Left ventricle myocardium inferior (tissue), 1 donor: ENCODE data around the gene SH2D7. TPM values are rescaled to one million over a fixed set of nuclear protein-coding genes. Genes with fewer than 3 reads are reported as not detected.

ENCODE experiments used
- DNase-seq: peaks from one replicate; pipeline ENCODE4 v3.0.0-alpha.2; 2020
- H3K27ac ChIP-seq: fragments of 200-600 bp; replicated peaks from 2 replicates; pipeline ENCODE4 v1.8.0; 2021
- H3K27me3 ChIP-seq: fragments of 200-600 bp; 2 replicates; pipeline ENCODE4 v1.8.0; 2021; ENCODE audit warnings: low read depth
- H3K36me3 ChIP-seq: fragments of 200-600 bp; 2 replicates; pipeline ENCODE4 v1.8.0; 2021
- H3K4me1 ChIP-seq: fragments of 200-600 bp; 2 replicates; pipeline ENCODE4 v1.8.0; 2021
- H3K4me3 ChIP-seq: fragments of 200-600 bp; 2 replicates; pipeline ENCODE4 v1.8.0; 2021; ENCODE audit warnings: mild to moderate bottlenecking, moderate library complexity
- H3K9me3 ChIP-seq: fragments of 200-600 bp; replicated peaks from 2 replicates; pipeline ENCODE4 v1.8.0; 2021
- intact Hi-C: fragments of 100-400 bp; cut with micrococcal nuclease; formaldehyde crosslinking; loops from one replicate; pipeline ENCODE4 v1.11.0; 2022
- total RNA-seq: library from RNA; stranded (reverse); fragmentation: NEBNext Ultra II Directional; extraction: Animal tissue kit (Norgen Biotek cat#: 25700); gene quantifications from one replicate; pipeline ENCODE4 v1.2.1, GENCODE V29; 2021
- TF ChIP-seq, protein P1 (sequence below): fragments of 200-600 bp; IDR thresholded peaks from 2 replicates; pipeline ENCODE4 v1.8.0; 2021; ENCODE audit warnings: antibody characterized with exemption, mild to moderate bottlenecking, borderline replicate concordance
- donor health status: DM: no; HTN: yes; CAD: no; lungs with severe emphysema.

SH2D7 gene
- total RNA-seq, 1 donor from 2014 or later: not detected

DNA sequence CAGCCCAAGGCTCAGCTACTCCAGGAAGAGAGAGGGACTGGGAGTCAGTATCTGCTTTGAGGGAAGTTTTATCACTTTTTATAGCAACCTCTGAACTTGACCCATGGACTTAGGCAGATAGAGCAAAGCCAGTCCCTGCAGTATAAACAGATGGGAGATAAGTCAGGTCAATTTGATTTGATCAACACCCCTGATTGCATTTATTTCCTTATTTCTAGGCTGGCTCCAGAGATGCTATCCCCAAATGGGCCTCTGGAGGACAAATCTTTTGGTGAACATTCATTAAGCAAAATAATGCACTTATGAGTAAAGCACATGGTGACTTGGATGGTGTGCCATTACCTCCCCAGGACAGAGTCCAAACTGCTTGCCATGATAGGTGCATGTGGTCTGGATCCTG, 47.9 kb downstream of the SH2D7 start:
- TF ChIP-seq, protein P1, sequence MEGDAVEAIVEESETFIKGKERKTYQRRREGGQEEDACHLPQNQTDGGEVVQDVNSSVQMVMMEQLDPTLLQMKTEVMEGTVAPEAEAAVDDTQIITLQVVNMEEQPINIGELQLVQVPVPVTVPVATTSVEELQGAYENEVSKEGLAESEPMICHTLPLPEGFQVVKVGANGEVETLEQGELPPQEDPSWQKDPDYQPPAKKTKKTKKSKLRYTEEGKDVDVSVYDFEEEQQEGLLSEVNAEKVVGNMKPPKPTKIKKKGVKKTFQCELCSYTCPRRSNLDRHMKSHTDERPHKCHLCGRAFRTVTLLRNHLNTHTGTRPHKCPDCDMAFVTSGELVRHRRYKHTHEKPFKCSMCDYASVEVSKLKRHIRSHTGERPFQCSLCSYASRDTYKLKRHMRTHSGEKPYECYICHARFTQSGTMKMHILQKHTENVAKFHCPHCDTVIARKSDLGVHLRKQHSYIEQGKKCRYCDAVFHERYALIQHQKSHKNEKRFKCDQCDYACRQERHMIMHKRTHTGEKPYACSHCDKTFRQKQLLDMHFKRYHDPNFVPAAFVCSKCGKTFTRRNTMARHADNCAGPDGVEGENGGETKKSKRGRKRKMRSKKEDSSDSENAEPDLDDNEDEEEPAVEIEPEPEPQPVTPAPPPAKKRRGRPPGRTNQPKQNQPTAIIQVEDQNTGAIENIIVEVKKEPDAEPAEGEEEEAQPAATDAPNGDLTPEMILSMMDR: no peak
- Histone ChIP-seq H3K4me3 (no peak overlapping the region), H3K36me3 (no peaks in the 10 kb centered on the region), H3K4me1 (no peaks in the 10 kb centered on the region), H3K27me3 (no peaks in the 10 kb centered on the region), H3K27ac (no peak overlapping the region), H3K9me3 (no peaks in the 10 kb centered on the region)
- intact Hi-C loops: no loop called here
- DNase-seq: no peak

DNA sequence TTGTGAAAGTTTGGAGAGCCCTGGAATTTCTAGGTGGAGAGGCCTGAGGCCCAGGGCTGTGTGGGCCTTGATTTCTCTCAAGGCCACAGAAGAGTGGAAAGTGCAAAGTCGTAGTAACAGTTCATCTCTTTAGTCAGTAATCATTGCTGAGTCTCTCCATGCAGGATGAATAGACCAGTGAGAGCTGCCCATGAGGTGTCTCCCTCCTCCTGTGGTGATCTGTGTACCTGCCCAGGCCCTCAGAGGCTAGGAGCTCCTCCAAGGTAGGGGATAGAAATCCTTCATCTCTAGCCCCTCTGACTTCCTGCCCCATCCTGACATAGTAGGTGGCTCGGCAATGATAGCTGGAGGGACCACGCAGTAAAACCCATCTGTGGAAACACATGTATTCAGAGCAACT, 50.0 kb downstream of the SH2D7 start:
- no peaks in the 10 kb centered on the region for H3K27me3 ChIP-seq
- no peaks in the 10 kb centered on the region for H3K9me3 ChIP-seq
- peaks cover 6% of the 10 kb centered on the region for H3K4me1 ChIP-seq
- no peak for DNase-seq
- no peaks in the 10 kb centered on the region for H3K36me3 ChIP-seq
- intact Hi-C loops: no loop called here
- H3K4me3 ChIP-seq: no peak overlapping the region
- no peak overlapping the region for H3K27ac ChIP-seq
- TF ChIP-seq, protein P1: no peak

DNA sequence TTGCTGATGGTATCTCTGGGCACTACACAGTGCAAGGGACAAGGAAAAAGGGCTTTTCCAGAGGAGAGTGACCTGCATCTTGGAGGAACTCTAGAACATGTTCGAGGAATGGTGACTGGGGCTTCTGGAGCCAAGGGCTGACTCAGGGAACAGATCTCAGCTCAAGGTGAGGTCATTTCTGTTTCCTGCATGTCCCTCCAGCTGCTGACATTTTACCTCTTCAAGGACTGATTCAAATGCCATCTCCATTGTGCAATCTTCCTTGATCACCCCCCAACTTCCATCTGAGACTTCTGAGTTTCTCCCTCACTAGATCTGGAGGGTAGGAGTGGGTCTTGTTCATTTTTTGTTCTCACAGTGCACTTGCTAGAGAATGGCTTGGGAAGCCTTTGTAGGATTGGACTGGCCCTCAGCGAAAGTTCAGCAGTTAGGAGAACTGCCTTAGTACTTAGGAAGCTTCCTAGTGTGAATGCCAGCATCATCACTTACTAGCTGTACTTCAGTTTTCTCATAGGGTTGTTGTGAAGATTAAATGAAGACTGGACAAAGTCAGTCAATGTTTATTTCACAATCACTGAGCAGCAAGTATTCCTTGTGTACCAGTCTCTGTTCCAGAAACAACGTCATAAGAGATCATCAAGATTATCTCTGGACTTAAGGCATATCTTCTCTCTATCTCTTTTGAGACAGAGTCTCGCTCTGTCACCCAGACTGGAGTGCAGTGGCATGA, 54.2 kb downstream of the SH2D7 start:
- H3K4me1 ChIP-seq: peaks cover 44% of the 10 kb centered on the region
- DNase-seq: no peak
- H3K27ac ChIP-seq: peak overlapping the region; percentile 95
- H3K4me3 ChIP-seq: no peak overlapping the region
- H3K36me3 ChIP-seq: no peaks in the 10 kb centered on the region
- TF ChIP-seq, protein P1: no peak
- intact Hi-C loops: no loop called here
- H3K9me3 ChIP-seq: no peaks in the 10 kb centered on the region
- no peaks in the 10 kb centered on the region for H3K27me3 ChIP-seq

DNA sequence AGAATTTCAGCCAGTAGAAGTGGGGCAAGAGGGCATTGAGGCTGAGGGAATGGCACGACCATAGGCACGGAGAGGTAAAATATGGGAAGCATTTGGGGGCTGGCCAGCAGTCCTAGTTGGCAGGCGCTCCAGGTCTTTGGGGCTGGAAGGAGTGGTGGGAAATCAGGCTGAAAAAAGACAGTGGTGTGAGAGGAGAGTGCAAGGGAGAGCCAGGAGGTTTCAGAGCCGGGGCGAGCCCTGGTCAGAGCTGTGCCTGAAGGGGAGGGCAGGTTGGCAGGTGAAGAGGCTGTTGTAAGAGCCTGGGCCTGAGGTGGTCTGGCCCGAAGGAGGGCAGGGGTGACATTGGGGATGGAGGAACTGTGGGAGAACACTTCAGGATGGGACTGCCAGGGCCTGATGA, 55.2 kb downstream of the SH2D7 start:
- intact Hi-C loops: no loop called here
- H3K9me3 ChIP-seq: no peaks in the 10 kb centered on the region
- no peak overlapping the region for H3K4me3 ChIP-seq
- H3K27me3 ChIP-seq: no peaks in the 10 kb centered on the region
- peak overlapping the region; percentile 95 for H3K27ac ChIP-seq
- H3K4me1 ChIP-seq: peaks cover 52% of the 10 kb centered on the region
- TF ChIP-seq, protein P1: no peak
- peaks cover 2% of the 10 kb centered on the region for H3K36me3 ChIP-seq
- DNase-seq: peak; percentile 42

DNA sequence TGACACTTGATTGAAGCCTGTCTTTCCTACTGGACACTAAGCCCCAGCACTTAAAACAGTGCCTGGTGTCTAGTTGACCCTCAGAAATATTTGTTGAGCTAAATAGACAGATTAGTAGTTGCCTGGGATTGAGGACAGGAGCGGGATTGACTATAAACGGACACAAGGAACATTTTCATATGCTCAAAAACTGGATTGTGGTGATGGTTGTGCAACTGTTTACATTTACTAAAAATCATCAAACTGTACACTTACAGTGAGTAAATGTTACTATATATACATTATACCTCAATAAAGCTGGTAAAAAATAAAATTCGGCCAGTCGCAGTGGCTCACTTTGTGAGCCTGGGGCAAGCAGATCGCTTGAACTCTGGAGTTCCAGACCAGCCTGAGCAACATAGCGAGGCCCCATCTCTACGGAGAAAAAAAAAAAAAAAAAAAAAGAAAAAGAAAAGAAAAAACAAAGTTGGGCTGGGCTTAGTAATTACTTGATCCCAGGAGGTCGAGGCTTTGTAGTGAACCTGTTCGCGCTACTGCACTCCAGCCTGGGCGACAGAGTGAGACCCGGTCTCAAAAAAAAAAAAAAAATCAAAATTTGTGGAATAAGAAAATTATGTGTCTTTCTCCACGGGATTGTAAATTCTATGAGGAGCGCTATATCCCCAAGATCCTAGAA, 56.2 kb downstream of the SH2D7 start:
- H3K36me3 ChIP-seq: peaks cover 11% of the 10 kb centered on the region
- intact Hi-C loops: no loop called here
- TF ChIP-seq, protein P1: no peak

More for the DNA sequence above, 56.2 kb downstream of the SH2D7 start:
- Histone ChIP-seq H3K9me3 (no peaks in the 10 kb centered on the region), H3K27me3 (no peaks in the 10 kb centered on the region), H3K4me3 (peak overlapping the region; percentile 80), H3K27ac (peak overlapping the region; percentile 95), H3K4me1 (peaks cover 61% of the 10 kb centered on the region)
- DNase-seq: no peak
